22Rv1 (cell line): ENCODE data around the gene TWSG1.

Source experiments
- ZFX ChIP-seq: fragments of 450-650 bp; IDR thresholded peaks from 2 replicates; pipeline ENCODE4 v1.6.1; 2017; ENCODE audit warnings: antibody characterized with exemption, borderline replicate concordance
- TF ChIP-seq, protein P1 (sequence below): fragments of 450-650 bp; IDR thresholded peaks from 2 replicates; pipeline ENCODE4 v1.5.1; 2017; ENCODE audit warnings: mild to moderate bottlenecking

- TF ChIP-seq, protein P1, sequence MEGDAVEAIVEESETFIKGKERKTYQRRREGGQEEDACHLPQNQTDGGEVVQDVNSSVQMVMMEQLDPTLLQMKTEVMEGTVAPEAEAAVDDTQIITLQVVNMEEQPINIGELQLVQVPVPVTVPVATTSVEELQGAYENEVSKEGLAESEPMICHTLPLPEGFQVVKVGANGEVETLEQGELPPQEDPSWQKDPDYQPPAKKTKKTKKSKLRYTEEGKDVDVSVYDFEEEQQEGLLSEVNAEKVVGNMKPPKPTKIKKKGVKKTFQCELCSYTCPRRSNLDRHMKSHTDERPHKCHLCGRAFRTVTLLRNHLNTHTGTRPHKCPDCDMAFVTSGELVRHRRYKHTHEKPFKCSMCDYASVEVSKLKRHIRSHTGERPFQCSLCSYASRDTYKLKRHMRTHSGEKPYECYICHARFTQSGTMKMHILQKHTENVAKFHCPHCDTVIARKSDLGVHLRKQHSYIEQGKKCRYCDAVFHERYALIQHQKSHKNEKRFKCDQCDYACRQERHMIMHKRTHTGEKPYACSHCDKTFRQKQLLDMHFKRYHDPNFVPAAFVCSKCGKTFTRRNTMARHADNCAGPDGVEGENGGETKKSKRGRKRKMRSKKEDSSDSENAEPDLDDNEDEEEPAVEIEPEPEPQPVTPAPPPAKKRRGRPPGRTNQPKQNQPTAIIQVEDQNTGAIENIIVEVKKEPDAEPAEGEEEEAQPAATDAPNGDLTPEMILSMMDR, result no peak
- TF ChIP-seq ZFX, result no peak
These were observed 70.6 kb downstream of the TWSG1 start for GRCh38 chr18:9405130-9405529.
